GM12878 (cell line): ENCODE measurements around the gene GGA2. TPM values are rescaled to one million over a fixed set of nuclear protein-coding genes. Genes with fewer than 3 reads are reported as not detected.
A peak's percentile ranks its signal among the peaks of the same experiment; 100 is the strongest.

Experiments
- CHD4 ChIP-seq: fragments of 200-600 bp; sonication (generic); IDR thresholded peaks from 2 replicates; pipeline ENCODE4 v1.6.1; 2016; ENCODE audit warnings: mild to moderate bottlenecking
- EED ChIP-seq: sonication (generic); IDR thresholded peaks from 2 replicates; pipeline ENCODE4 v1.6.1; 2016; ENCODE audit warnings: antibody characterized with exemption, low read depth
- EZH2 ChIP-seq: IDR thresholded peaks from 2 replicates; pipeline ENCODE4 v1.6.1; 2012; ENCODE audit warnings: low read depth, mild to moderate bottlenecking, control low read depth, inconsistent platforms, low read length, borderline replicate concordance; ENCODE audit not compliant: control insufficient read depth
- HCFC1 ChIP-seq: fragments of 150-350 bp; IDR thresholded peaks from 2 replicates; pipeline ENCODE4 v1.6.1; 2014; ENCODE audit warnings: low read length
- NR2F1 ChIP-seq: fragments of 450-650 bp; conservative IDR thresholded peaks from 2 replicates; pipeline ENCODE4 v1.6.1; 2017; ENCODE audit warnings: mild to moderate bottlenecking
- NRF1 ChIP-seq: conservative IDR thresholded peaks from 2 replicates; pipeline ENCODE4 v1.6.1; 2011; ENCODE audit warnings: mild to moderate bottlenecking, low read depth, low read length, improper control_type of control experiment
- SIX5 ChIP-seq: IDR thresholded peaks from 2 replicates; pipeline ENCODE4 v1.6.1; 2011; ENCODE audit warnings: mild to moderate bottlenecking, low read depth, low read length, moderate library complexity; ENCODE audit not compliant: severe bottlenecking
- SREBF2 ChIP-seq: IDR thresholded peaks from 2 replicates; pipeline ENCODE4 v1.6.1; 2012; ENCODE audit warnings: mild to moderate bottlenecking, low read length
- STAT1 ChIP-seq: fragments of 450-650 bp; conservative IDR thresholded peaks from 2 replicates; pipeline ENCODE4 v1.6.1; 2014; ENCODE audit warnings: antibody characterized with exemption, mild to moderate bottlenecking
- YBX1 ChIP-seq: fragments of 450-650 bp; IDR thresholded peaks from 2 replicates; pipeline ENCODE4 v1.6.1; 2016; ENCODE audit warnings: antibody characterized with exemption
- ZSCAN29 ChIP-seq: fragments of 450-650 bp; IDR thresholded peaks from 2 replicates; pipeline ENCODE4 v1.6.1; 2017; ENCODE audit warnings: mild to moderate bottlenecking, moderate library complexity
- polyA plus RNA-seq, 11 experiments: library from polyadenylated mRNA; depleted of rRNA in 4 of 11; unstranded in 6 of 11; stranded (reverse) in 5 of 11; fragments of >200 nt; fragmentation: Nextera tagmentation in 4 of 11; fragmentation: Illumina TruSeq in 1 of 11; extraction: Ambion mirVana in 4 of 11; extraction: Trizol in 1 of 11; gene quantifications; 1 replicate in 1 of 11; 2 replicates in 10 of 11; pipeline versions ENCODE4 v1.2.1 to v1.2.3, GENCODE V29; 2011 to 2016; ENCODE audit warnings: inconsistent platforms in 2 of 11, missing spikeins in 2 of 11, low read depth in 1 of 11
- total RNA-seq, 4 experiments: library from RNA; depleted of rRNA in 3 of 4; stranded (reverse); fragments of >200 nt in 3 of 4; fragmentation: Illumina TruSeq in 1 of 4; extraction: Trizol in 1 of 4; gene quantifications; 2 replicates each; pipeline versions ENCODE4 v1.2.1 to v1.2.3, GENCODE V29; 2013 to 2021
- TF ChIP-seq, protein P1 (sequence below): IDR thresholded peaks from 2 replicates; pipeline ENCODE4 v1.6.1; 2011; ENCODE audit warnings: borderline replicate concordance, low read depth, mild to moderate bottlenecking, moderate library complexity, low read length; ENCODE audit not compliant: insufficient read depth, poor library complexity, severe bottlenecking
- TF ChIP-seq, protein P2 (sequence below): IDR thresholded peaks from 2 replicates; pipeline ENCODE4 v1.6.1; 2011; ENCODE audit warnings: low read depth, low read length, improper control_type of control experiment, borderline replicate concordance
- TF ChIP-seq, protein P3 (sequence below): fragments of 450-650 bp; IDR thresholded peaks from 2 replicates; pipeline ENCODE4 v1.6.1; 2017; ENCODE audit warnings: mild to moderate bottlenecking
- TF ChIP-seq, protein P4 (sequence below): fragments of 450-650 bp; IDR thresholded peaks from 2 replicates; pipeline ENCODE4 v1.6.1; 2017; ENCODE audit warnings: antibody characterized with exemption, mild to moderate bottlenecking, moderate library complexity
- TF ChIP-seq, protein P5 (sequence below), 3 experiments: IDR thresholded peaks in 2 of 3; conservative IDR thresholded peaks in 1 of 3; 2 replicates each; pipeline ENCODE4 v1.5.1; 2011; ENCODE audit warnings: low read depth in 3 of 3, low read length in 3 of 3, mild to moderate bottlenecking in 3 of 3, control low read depth in 2 of 3, moderate library complexity in 2 of 3, inconsistent platforms in 1 of 3, mixed read lengths in 1 of 3; ENCODE audit not compliant: control insufficient read depth in 2 of 3, insufficient read depth in 1 of 3; ENCODE audit errors: extremely low read depth in 1 of 3
- TF ChIP-seq, protein P6 (sequence below): fragments of 450-650 bp; IDR thresholded peaks from 2 replicates; pipeline ENCODE4 v1.6.1; 2017; ENCODE audit warnings: borderline replicate concordance
- TF ChIP-seq, protein P7 (sequence below): IDR thresholded peaks from 2 replicates; pipeline ENCODE4 v1.6.1; 2012; ENCODE audit warnings: low read depth, low read length, improper control_type of control experiment

GGA2 gene
- total and polyA plus RNA-seq, 10 of the 15 experiments (the other 5 are each of a cell fraction or from before 2014, with no cell fraction given) = 14.1 to 153 (median 86.6) TPM

DNA sequence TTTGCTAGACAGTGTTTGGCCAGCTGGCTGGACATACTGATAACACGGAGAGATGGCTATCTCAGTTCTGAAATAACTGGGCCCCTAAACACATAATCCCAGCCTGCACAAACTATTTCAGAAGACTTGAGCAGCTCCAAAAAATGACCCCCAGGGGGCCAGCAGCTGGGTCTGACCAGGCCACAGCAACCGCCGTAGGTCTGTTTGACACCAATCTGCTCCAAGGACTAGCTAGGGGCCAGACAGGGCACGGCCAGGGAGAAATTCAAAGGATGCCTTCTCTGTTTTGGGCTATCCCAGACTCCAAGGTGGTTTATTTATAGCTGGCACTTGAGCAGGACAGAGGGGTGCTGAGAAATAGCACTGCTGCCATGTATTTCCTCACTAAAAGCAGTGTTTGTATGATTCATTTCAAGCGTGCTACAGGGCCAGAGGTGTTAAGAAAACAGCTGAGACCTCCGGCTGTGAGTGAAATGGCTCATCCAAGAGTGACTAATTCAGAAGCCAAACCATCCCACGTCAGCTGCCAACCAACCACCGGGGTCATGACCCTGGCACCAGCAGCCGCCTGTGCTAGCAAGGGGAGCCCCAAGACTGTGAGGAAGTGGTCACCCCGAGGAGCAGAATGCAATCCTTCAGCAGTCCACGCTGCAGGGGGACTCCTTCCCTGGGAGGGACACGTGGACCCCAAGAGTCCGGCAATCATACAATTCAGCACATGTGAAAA, 5.7 kb downstream of the GGA2 start (continued):
- TF ChIP-seq, protein P1, sequence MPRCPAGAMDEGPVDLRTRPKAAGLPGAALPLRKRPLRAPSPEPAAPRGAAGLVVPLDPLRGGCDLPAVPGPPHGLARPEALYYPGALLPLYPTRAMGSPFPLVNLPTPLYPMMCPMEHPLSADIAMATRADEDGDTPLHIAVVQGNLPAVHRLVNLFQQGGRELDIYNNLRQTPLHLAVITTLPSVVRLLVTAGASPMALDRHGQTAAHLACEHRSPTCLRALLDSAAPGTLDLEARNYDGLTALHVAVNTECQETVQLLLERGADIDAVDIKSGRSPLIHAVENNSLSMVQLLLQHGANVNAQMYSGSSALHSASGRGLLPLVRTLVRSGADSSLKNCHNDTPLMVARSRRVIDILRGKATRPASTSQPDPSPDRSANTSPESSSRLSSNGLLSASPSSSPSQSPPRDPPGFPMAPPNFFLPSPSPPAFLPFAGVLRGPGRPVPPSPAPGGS = peak; percentile 81
- no peak for TF ChIP-seq NRF1
- no peak for TF ChIP-seq YBX1
- no peak for TF ChIP-seq EZH2
- peak; percentile 87 for TF ChIP-seq EED
- TF ChIP-seq SIX5 = no peak
- TF ChIP-seq, protein P2, sequence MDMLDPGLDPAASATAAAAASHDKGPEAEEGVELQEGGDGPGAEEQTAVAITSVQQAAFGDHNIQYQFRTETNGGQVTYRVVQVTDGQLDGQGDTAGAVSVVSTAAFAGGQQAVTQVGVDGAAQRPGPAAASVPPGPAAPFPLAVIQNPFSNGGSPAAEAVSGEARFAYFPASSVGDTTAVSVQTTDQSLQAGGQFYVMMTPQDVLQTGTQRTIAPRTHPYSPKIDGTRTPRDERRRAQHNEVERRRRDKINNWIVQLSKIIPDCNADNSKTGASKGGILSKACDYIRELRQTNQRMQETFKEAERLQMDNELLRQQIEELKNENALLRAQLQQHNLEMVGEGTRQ = no peak
- no peak for TF ChIP-seq SREBF2
- no peak for TF ChIP-seq STAT1
- TF ChIP-seq, protein P3, sequence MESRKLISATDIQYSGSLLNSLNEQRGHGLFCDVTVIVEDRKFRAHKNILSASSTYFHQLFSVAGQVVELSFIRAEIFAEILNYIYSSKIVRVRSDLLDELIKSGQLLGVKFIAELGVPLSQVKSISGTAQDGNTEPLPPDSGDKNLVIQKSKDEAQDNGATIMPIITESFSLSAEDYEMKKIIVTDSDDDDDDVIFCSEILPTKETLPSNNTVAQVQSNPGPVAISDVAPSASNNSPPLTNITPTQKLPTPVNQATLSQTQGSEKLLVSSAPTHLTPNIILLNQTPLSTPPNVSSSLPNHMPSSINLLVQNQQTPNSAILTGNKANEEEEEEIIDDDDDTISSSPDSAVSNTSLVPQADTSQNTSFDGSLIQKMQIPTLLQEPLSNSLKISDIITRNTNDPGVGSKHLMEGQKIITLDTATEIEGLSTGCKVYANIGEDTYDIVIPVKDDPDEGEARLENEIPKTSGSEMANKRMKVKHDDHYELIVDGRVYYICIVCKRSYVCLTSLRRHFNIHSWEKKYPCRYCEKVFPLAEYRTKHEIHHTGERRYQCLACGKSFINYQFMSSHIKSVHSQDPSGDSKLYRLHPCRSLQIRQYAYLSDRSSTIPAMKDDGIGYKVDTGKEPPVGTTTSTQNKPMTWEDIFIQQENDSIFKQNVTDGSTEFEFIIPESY = no peak
- no peak for TF ChIP-seq HCFC1
- TF ChIP-seq, protein P4, sequence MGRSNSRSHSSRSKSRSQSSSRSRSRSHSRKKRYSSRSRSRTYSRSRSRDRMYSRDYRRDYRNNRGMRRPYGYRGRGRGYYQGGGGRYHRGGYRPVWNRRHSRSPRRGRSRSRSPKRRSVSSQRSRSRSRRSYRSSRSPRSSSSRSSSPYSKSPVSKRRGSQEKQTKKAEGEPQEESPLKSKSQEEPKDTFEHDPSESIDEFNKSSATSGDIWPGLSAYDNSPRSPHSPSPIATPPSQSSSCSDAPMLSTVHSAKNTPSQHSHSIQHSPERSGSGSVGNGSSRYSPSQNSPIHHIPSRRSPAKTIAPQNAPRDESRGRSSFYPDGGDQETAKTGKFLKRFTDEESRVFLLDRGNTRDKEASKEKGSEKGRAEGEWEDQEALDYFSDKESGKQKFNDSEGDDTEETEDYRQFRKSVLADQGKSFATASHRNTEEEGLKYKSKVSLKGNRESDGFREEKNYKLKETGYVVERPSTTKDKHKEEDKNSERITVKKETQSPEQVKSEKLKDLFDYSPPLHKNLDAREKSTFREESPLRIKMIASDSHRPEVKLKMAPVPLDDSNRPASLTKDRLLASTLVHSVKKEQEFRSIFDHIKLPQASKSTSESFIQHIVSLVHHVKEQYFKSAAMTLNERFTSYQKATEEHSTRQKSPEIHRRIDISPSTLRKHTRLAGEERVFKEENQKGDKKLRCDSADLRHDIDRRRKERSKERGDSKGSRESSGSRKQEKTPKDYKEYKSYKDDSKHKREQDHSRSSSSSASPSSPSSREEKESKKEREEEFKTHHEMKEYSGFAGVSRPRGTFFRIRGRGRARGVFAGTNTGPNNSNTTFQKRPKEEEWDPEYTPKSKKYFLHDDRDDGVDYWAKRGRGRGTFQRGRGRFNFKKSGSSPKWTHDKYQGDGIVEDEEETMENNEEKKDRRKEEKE = no peak
- TF ChIP-seq, protein P5, sequence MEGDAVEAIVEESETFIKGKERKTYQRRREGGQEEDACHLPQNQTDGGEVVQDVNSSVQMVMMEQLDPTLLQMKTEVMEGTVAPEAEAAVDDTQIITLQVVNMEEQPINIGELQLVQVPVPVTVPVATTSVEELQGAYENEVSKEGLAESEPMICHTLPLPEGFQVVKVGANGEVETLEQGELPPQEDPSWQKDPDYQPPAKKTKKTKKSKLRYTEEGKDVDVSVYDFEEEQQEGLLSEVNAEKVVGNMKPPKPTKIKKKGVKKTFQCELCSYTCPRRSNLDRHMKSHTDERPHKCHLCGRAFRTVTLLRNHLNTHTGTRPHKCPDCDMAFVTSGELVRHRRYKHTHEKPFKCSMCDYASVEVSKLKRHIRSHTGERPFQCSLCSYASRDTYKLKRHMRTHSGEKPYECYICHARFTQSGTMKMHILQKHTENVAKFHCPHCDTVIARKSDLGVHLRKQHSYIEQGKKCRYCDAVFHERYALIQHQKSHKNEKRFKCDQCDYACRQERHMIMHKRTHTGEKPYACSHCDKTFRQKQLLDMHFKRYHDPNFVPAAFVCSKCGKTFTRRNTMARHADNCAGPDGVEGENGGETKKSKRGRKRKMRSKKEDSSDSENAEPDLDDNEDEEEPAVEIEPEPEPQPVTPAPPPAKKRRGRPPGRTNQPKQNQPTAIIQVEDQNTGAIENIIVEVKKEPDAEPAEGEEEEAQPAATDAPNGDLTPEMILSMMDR (IDR thresholded peaks at IDR 0.05 in 2 of 3, conservative IDR thresholded peaks at IDR 0.05 in 1 of 3; ENCODE audit: control insufficient read depth in 2 of 3, extremely low read depth in 1 of 3, insufficient read depth in 1 of 3, low read depth in 3 of 3, low read length in 3 of 3) = 0 out of 6 replicates have a peak, but pooled peaks of 1 of the 3 experiments have one; percentile 23
- no peak for TF ChIP-seq CHD4
- TF ChIP-seq, protein P6, sequence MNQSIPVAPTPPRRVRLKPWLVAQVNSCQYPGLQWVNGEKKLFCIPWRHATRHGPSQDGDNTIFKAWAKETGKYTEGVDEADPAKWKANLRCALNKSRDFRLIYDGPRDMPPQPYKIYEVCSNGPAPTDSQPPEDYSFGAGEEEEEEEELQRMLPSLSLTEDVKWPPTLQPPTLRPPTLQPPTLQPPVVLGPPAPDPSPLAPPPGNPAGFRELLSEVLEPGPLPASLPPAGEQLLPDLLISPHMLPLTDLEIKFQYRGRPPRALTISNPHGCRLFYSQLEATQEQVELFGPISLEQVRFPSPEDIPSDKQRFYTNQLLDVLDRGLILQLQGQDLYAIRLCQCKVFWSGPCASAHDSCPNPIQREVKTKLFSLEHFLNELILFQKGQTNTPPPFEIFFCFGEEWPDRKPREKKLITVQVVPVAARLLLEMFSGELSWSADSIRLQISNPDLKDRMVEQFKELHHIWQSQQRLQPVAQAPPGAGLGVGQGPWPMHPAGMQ = no peak
- TF ChIP-seq, protein P7, sequence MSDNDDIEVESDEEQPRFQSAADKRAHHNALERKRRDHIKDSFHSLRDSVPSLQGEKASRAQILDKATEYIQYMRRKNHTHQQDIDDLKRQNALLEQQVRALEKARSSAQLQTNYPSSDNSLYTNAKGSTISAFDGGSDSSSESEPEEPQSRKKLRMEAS = 0 out of 2 replicates have a peak, but pooled peaks have one; percentile 13
- TF ChIP-seq NR2F1 = peak; percentile 100
- TF ChIP-seq ZSCAN29 = no peak
